Measurements from ENCODE around the gene CEP89. TPM values are rescaled to one million over a fixed set of nuclear protein-coding genes. Genes with fewer than 3 reads are reported as not detected.

CEP89 gene
- total RNA-seq, 1 experiment from 2014 or later: 14.5 TPM

DNA sequence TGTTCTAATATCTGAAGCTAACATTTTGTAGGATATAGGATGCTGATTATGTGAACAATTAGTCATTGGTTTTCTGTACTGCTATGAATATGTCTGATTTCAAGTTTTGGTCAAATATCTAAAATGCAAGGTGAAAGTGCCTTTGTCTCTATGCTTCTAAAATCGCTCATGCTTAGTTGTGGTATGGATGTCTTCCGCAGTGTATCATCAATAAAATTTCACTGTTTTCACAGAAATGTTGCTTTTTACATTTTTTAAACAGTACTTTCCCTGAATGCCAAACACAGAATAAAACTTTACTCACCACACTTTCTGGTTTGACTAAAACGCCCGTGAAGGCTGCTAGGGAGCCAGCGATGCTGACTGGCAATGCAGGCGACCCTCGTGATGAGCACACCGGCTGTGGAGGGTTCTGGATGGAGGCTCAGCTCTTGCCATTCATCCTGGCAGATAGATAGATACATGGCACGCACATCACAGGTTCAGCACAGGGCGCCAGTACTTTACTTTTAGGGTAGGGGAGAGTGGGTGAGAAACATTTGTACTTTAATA lies 142.3 kb downstream of the CEP89 start:
- TF ChIP-seq CTCF (IDR thresholded peaks at IDR 0.05; ENCODE audit: insufficient read depth in 1 of 2, low read depth in 1 of 2, low read length in 1 of 2, severe bottlenecking in 1 of 2, unreplicated experiment in 1 of 2): no peak
- Mint-ChIP-seq H3K27me3 (ENCODE audit: insufficient read depth, unreplicated experiment) (no peaks in the 10 kb centered on the region), H3K4me1 (ENCODE audit: low read depth, unreplicated experiment) (no peaks in the 10 kb centered on the region), H3K4me3 (ENCODE audit: unreplicated experiment) (no peak overlapping the region), H3K9me3 (ENCODE audit: unreplicated experiment) (no peaks in the 10 kb centered on the region), H3K27ac (ENCODE audit: unreplicated experiment) (no peak overlapping the region), H3K36me3 (ENCODE audit: insufficient read depth, unreplicated experiment) (no peaks in the 10 kb centered on the region)
- H3K9me3 ChIP-seq: no peaks in the 10 kb centered on the region
- ChIA-PET CTCF (no interaction called here), POLR2A (no interaction called here)
- intact Hi-C loops (cut with micrococcal nuclease; ENCODE audit: unreplicated experiment): no loop called here
- H3K36me3 ChIP-seq (ENCODE audit: control insufficient read depth, insufficient read depth, low read length): no peaks in the 10 kb centered on the region; the same call in 1 of the 2 replicates
- H3K4me1 ChIP-seq: no peaks in the 10 kb centered on the region
- no peak for DNase-seq
- no TSS peak for BruUV-seq (replicated peaks)
- H3K27me3 ChIP-seq (replicated peaks; ENCODE audit: control insufficient read depth, insufficient read depth, low read length): no peaks in the 10 kb centered on the region
- H3K4me3 ChIP-seq (ENCODE audit: low read depth, low read length): no peak overlapping the region

- intact Hi-C loops (cut with micrococcal nuclease; ENCODE audit: unreplicated experiment): no loop called here
- no peak for DNase-seq
- TF ChIP-seq CTCF (IDR thresholded peaks at IDR 0.05; ENCODE audit: insufficient read depth in 1 of 2, low read depth in 1 of 2, low read length in 1 of 2, severe bottlenecking in 1 of 2, unreplicated experiment in 1 of 2): no peak
- Mint-ChIP-seq H3K27ac (ENCODE audit: unreplicated experiment) (no peak overlapping the region), H3K4me1 (ENCODE audit: low read depth, unreplicated experiment) (no peaks in the 10 kb centered on the region), H3K36me3 (ENCODE audit: insufficient read depth, unreplicated experiment) (no peaks in the 10 kb centered on the region), H3K4me3 (ENCODE audit: unreplicated experiment) (no peak overlapping the region), H3K9me3 (ENCODE audit: unreplicated experiment) (no peaks in the 10 kb centered on the region), H3K27me3 (ENCODE audit: insufficient read depth, unreplicated experiment) (no peaks in the 10 kb centered on the region)
- H3K4me3 ChIP-seq (ENCODE audit: low read depth, low read length): no peak overlapping the region
- H3K36me3 ChIP-seq (ENCODE audit: control insufficient read depth, insufficient read depth, low read length): no peaks in the 10 kb centered on the region; the same call in 1 of the 2 replicates
- ChIA-PET CTCF (no interaction called here), POLR2A (no interaction called here)
- H3K9me3 ChIP-seq: no peaks in the 10 kb centered on the region
- no peaks in the 10 kb centered on the region for H3K4me1 ChIP-seq
- no TSS peak for BruUV-seq (replicated peaks)
- H3K27me3 ChIP-seq (replicated peaks; ENCODE audit: control insufficient read depth, insufficient read depth, low read length): no peaks in the 10 kb centered on the region
These were observed 143.0 kb downstream of the CEP89 start for GRCh38 chr19:32828643-32829344.

DNA sequence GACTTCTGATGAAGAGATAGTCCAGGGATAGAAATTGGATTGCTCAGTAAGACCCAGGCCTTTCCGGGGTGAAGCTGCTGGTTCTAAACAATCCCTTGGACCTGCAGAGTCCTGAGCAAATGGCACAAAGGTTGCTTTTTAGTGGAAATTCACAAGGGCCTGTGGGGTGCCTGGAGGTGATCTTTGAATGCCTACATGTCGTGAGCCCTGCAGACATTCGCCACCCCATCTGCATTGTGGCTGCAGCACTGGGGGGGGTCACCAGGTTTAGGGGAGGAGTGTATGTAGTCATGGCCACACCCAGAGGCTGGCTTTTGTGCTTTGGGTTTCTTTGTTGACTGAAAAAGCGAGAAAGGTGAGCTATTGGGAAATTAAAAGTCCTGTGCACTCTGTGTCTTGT lies 143.6 kb downstream of the CEP89 start:
- no peaks in the 10 kb centered on the region for H3K4me1 ChIP-seq
- no peaks in the 10 kb centered on the region for H3K9me3 ChIP-seq
- no peaks in the 10 kb centered on the region for H3K27me3 ChIP-seq (replicated peaks; ENCODE audit: control insufficient read depth, insufficient read depth, low read length)
- Mint-ChIP-seq H3K27me3 (ENCODE audit: insufficient read depth, unreplicated experiment) (no peaks in the 10 kb centered on the region), H3K4me3 (ENCODE audit: unreplicated experiment) (no peak overlapping the region), H3K4me1 (ENCODE audit: low read depth, unreplicated experiment) (no peaks in the 10 kb centered on the region), H3K36me3 (ENCODE audit: insufficient read depth, unreplicated experiment) (no peaks in the 10 kb centered on the region), H3K9me3 (ENCODE audit: unreplicated experiment) (no peaks in the 10 kb centered on the region), H3K27ac (ENCODE audit: unreplicated experiment) (no peak overlapping the region)
- no TSS peak for BruUV-seq (replicated peaks)
- CTCF ChIA-PET: interaction anchor here (0.6 kb wide), 1 partner anchor 169 kb away, joined by 3 read pairs; no protein-coding TSS in a partner anchor
- no peaks in the 10 kb centered on the region; the same call in 1 of the 2 replicates for H3K36me3 ChIP-seq (ENCODE audit: control insufficient read depth, insufficient read depth, low read length)
- POLR2A ChIA-PET: no interaction called here
- no peak for DNase-seq
- H3K4me3 ChIP-seq (ENCODE audit: low read depth, low read length): no peak overlapping the region
- intact Hi-C loops (cut with micrococcal nuclease; ENCODE audit: unreplicated experiment): no loop called here
- TF ChIP-seq CTCF (IDR thresholded peaks at IDR 0.05; ENCODE audit: insufficient read depth in 1 of 2, low read depth in 1 of 2, low read length in 1 of 2, severe bottlenecking in 1 of 2, unreplicated experiment in 1 of 2): no peak

Other genes starting within 250 kb of the CEP89 start
- 3.3 and 3.6 TPM in 2 replicates for gene SLC7A9, start 102.2 kb downstream of the CEP89 start, total RNA-seq (2022)
- 9.6 and 12.0 TPM in 2 replicates for gene FAAP24, start 284 bp upstream of the CEP89 start, total RNA-seq (2022)
- 69.5 and 78.5 TPM in 2 replicates for gene RHPN2, start 92.9 kb upstream of the CEP89 start, total RNA-seq (2022)
- gene GPATCH1, start 109.2 kb upstream of the CEP89 start, total RNA-seq (2022): 16.1 and 17.1 TPM in 2 replicates
- 0.20 and 0.37 TPM in 2 replicates for gene WDR88, start 160.2 kb upstream of the CEP89 start, total RNA-seq (2022)
- gene LRP3, start 222.4 kb upstream of the CEP89 start, total RNA-seq (2022): 21.3 and 22.8 TPM in 2 replicates

Data from Caco-2 (cell line).